Loucy (cell line): Measurements from ENCODE around the gene PRKX.
"Not testable (repeated sequence)": the region's sequence is repeated elsewhere in the genome, so short reads cannot be mapped to it uniquely, and the experiment has no call there.

ENCODE experiments used
- H2AFZ ChIP-seq: fragments of 200-600 bp; sonication (generic); 2 replicates; pipeline ENCODE4 v1.6.0; 2016; ENCODE audit warnings: antibody characterized with exemption, mild to moderate bottlenecking, low read length, moderate library complexity
- H3F3A ChIP-seq: fragments of 200-600 bp; 2 replicates; pipeline ENCODE4 v1.6.0; 2016; ENCODE audit warnings: antibody characterized with exemption, low read depth, mild to moderate bottlenecking
- H3K27me3 ChIP-seq: fragments of 200-600 bp; sonication (generic); 2 replicates; pipeline ENCODE4 v1.6.1; 2014; ENCODE audit warnings: low read length, mild to moderate bottlenecking; ENCODE audit not compliant: insufficient read depth, poor library complexity, severe bottlenecking
- H3K36me3 ChIP-seq: fragments of 200-600 bp; sonication (generic); 2 replicates; pipeline ENCODE4 v1.6.1; 2016; ENCODE audit warnings: low read length; ENCODE audit not compliant: insufficient read depth
- H3K4me1 ChIP-seq: fragments of 200-600 bp; sonication (generic); 2 replicates; pipeline ENCODE4 v1.5.1; 2014; ENCODE audit warnings: low read length, mild to moderate bottlenecking; ENCODE audit not compliant: insufficient read depth, poor library complexity, severe bottlenecking
- H3K4me2 ChIP-seq: fragments of 200-600 bp; sonication (generic); 2 replicates; pipeline ENCODE4 v1.6.0; 2014; ENCODE audit warnings: antibody characterized with exemption, low read length, low read depth, mild to moderate bottlenecking; ENCODE audit not compliant: poor library complexity, severe bottlenecking
- H3K4me3 ChIP-seq: fragments of 200-600 bp; sonication (generic); 2 replicates; pipeline ENCODE4 v1.5.1; 2014; ENCODE audit warnings: low read length, mild to moderate bottlenecking, mixed read lengths; ENCODE audit not compliant: poor library complexity, severe bottlenecking
- H3K79me2 ChIP-seq: fragments of 200-600 bp; sonication (generic); 2 replicates; pipeline ENCODE4 v1.6.1; 2014; ENCODE audit warnings: low read length; ENCODE audit not compliant: insufficient read depth
- H3K9ac ChIP-seq: fragments of 200-600 bp; sonication (generic); 2 replicates; pipeline ENCODE4 v1.6.0; 2014; ENCODE audit warnings: mild to moderate bottlenecking, low read depth, low read length, moderate library complexity; ENCODE audit not compliant: poor library complexity, severe bottlenecking
- H3K9me2 ChIP-seq: fragments of 200-600 bp; sonication (generic); replicated peaks from 2 replicates; pipeline ENCODE4 v1.6.1; 2016; ENCODE audit warnings: low read depth, low read length, mixed read lengths
- H3K9me3 ChIP-seq: fragments of 200-600 bp; sonication (generic); 2 replicates; pipeline ENCODE4 v1.6.1; 2014; ENCODE audit warnings: mild to moderate bottlenecking, antibody characterized with exemption, low read length, low read depth; ENCODE audit not compliant: insufficient read depth
- H4K20me1 ChIP-seq: fragments of 200-600 bp; sonication (generic); 2 replicates; pipeline ENCODE4 v1.6.0; 2014; ENCODE audit warnings: antibody characterized with exemption, low read length, mild to moderate bottlenecking; ENCODE audit not compliant: insufficient read depth, poor library complexity, severe bottlenecking
- CTCF ChIP-seq: fragments of 200-600 bp; sonication (generic); conservative IDR thresholded peaks from 2 replicates; pipeline ENCODE4 v1.5.1; 2014; ENCODE audit warnings: mild to moderate bottlenecking, antibody characterized with exemption, low read length
- EZH2phosphoT487 ChIP-seq: fragments of 200-600 bp; IDR thresholded peaks from 2 replicates; pipeline ENCODE4 v1.6.1; 2018; ENCODE audit warnings: antibody characterized with exemption, mild to moderate bottlenecking, moderate library complexity, borderline replicate concordance

PRKX gene

GRCh38 chrX:3651277-3651676 lies 62.2 kb downstream of the PRKX start:
- H3K36me3 ChIP-seq: peaks cover 22% of the 10 kb centered on the region; the same call in 1 of the 2 replicates
- H3K27me3 ChIP-seq: no peaks in the 10 kb centered on the region
- H3K4me1 ChIP-seq: no peaks in the 10 kb centered on the region
- H3K79me2 ChIP-seq: no peaks in the 10 kb centered on the region
- H3K9me2 ChIP-seq: no peaks in the 10 kb centered on the region
- H3K4me2 ChIP-seq: no peak overlapping the region
- no peaks in the 10 kb centered on the region for H3K9me3 ChIP-seq
- no peaks in the 10 kb centered on the region for H4K20me1 ChIP-seq
- H2AFZ ChIP-seq: no peak overlapping the region
- TF ChIP-seq CTCF (peak; percentile 57), EZH2phosphoT487 (no peak)
- H3K4me3 ChIP-seq: no peak overlapping the region
- no peaks in the 10 kb centered on the region for H3F3A ChIP-seq
- H3K9ac ChIP-seq: no peak overlapping the region

GRCh38 chrX:3648084-3648483 lies 65.4 kb downstream of the PRKX start:
- H2AFZ ChIP-seq: no peak overlapping the region
- H4K20me1 ChIP-seq: no peaks in the 10 kb centered on the region
- no peaks in the 10 kb centered on the region for H3K27me3 ChIP-seq
- H3K4me2 ChIP-seq: no peak overlapping the region
- H3K9me3 ChIP-seq: no peaks in the 10 kb centered on the region
- H3K79me2 ChIP-seq: no peaks in the 10 kb centered on the region
- TF ChIP-seq CTCF: no peak
- no peak for TF ChIP-seq EZH2phosphoT487
- no peaks in the 10 kb centered on the region for H3K9me2 ChIP-seq
- no peak overlapping the region for H3K9ac ChIP-seq
- no peaks in the 10 kb centered on the region for H3F3A ChIP-seq
- H3K4me1 ChIP-seq: no peaks in the 10 kb centered on the region
- peaks cover 17% of the 10 kb centered on the region; the same call in 1 of the 2 replicates for H3K36me3 ChIP-seq
- no peak overlapping the region for H3K4me3 ChIP-seq

GRCh38 chrX:3639858-3640631 lies 73.4 kb downstream of the PRKX start:
- not testable (repeated sequence) for H3K27me3 ChIP-seq, H3K4me2 ChIP-seq, H2AFZ ChIP-seq, H3K9me2 ChIP-seq, H3F3A ChIP-seq, H4K20me1 ChIP-seq, H3K9me3 ChIP-seq, H3K9ac ChIP-seq, H3K36me3 ChIP-seq, H3K4me3 ChIP-seq, H3K79me2 ChIP-seq, H3K4me1 ChIP-seq

GRCh38 chrX:3639236-3639635 lies 74.2 kb downstream of the PRKX start:
- H3K9ac ChIP-seq: no peak overlapping the region
- no peaks in the 10 kb centered on the region for H4K20me1 ChIP-seq
- H3K79me2 ChIP-seq: no peaks in the 10 kb centered on the region
- H3K27me3 ChIP-seq: no peaks in the 10 kb centered on the region
- H2AFZ ChIP-seq: no peak overlapping the region
- no peaks in the 10 kb centered on the region for H3K4me1 ChIP-seq
- no peak for TF ChIP-seq CTCF
- no peak for TF ChIP-seq EZH2phosphoT487
- H3K9me3 ChIP-seq: no peaks in the 10 kb centered on the region
- H3K4me2 ChIP-seq: no peak overlapping the region
- H3K36me3 ChIP-seq: peaks cover 6% of the 10 kb centered on the region; the same call in 1 of the 2 replicates
- no peak overlapping the region for H3K4me3 ChIP-seq
- no peaks in the 10 kb centered on the region for H3F3A ChIP-seq
- H3K9me2 ChIP-seq: no peaks in the 10 kb centered on the region
